Stimulated activated CD4-positive, alpha-beta T cell treated with anti-CD3 and anti-CD28 coated beads, TNF-alpha, amount 100 ng/mL, for 48 hours (primary cell): ENCODE results near the gene MORC1.

ENCODE experiments used
- DNase-seq, 3 donors: peaks; one replicate each; pipeline ENCODE4 v3.0.0-alpha.2; 2020; ENCODE audit warnings: low read depth in 3 of 3

Gene MORC1

DNA sequence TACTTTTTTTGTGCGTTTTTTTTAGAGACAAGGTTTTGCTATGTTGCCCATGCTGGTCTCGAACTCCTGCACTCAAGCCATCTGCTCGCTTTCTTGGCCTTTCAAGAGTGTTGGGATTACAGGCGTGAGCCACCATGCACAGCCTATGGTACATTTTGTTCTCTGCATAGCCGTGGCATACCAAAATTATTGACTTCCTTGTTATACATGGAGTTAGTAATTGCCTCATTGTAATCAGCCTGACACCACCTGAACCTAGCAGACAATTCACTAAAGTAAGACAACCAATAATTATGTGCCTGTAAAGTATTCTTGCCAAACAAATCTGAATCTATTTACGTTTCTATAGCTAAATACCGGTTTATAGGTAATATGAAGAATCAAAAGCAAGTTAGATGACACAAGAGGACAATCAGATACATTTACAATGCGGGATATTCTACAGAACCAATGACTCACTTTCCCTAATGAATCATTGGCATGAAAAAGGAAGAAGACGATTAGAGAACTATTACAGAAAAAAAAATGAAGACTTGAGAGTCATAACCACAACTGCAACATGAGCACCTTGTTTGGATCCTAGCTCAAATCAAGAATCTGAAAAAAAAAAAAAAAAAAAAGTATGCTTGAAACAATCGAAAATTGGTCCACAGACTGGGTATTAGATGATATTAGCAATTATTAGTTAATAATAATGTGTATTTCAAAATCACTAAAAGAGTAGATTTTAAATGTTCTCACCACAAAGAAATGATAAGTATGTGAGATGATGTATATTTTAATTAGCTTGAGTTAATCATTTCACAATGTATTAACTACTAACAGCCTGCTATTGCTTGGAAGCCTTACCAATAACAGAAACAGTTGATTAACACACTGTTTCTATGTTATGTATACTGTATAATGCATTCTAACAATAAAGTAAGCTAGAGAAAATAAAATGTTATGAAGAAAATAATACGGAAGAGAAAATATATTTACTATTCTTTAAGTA lies 171.3 kb downstream of the MORC1 start:
- no peak for DNase-seq

DNA sequence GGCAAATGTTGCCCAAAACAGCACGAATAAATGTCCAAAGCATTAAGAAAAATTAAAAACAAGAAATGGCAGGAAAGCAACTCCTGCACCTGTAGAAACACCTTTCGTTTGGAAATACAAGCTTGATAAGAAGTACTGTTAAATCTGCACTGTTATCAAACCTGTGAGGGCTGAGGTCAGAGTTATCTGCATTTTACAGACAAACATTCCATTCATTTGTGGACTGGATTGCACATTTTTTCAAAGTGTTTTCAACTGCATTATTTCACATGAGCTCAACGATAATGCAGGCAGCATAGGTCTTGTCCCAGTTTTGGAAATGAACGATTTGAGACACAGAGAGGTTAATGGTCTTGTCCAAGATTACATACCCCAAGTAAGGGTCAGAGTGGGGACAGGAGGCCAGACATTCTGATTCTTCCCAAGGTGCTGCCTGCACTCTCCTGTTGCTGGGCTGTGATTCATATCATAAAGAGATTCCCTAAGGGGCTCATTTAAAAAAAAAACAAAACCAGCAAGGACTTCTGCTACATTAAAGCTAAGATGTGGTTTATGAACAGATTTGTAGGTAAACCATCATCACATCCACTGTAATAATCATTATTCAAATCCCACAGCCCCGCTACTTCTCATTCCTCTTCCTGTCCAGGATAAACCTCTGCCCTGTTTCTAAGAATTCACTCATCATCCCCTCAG lies 177.2 kb downstream of the MORC1 start:
- DNase-seq: no peak

GRCh38 chr3:108940166-108940565 lies 177.8 kb downstream of the MORC1 start:
- DNase-seq: no peak

DNA sequence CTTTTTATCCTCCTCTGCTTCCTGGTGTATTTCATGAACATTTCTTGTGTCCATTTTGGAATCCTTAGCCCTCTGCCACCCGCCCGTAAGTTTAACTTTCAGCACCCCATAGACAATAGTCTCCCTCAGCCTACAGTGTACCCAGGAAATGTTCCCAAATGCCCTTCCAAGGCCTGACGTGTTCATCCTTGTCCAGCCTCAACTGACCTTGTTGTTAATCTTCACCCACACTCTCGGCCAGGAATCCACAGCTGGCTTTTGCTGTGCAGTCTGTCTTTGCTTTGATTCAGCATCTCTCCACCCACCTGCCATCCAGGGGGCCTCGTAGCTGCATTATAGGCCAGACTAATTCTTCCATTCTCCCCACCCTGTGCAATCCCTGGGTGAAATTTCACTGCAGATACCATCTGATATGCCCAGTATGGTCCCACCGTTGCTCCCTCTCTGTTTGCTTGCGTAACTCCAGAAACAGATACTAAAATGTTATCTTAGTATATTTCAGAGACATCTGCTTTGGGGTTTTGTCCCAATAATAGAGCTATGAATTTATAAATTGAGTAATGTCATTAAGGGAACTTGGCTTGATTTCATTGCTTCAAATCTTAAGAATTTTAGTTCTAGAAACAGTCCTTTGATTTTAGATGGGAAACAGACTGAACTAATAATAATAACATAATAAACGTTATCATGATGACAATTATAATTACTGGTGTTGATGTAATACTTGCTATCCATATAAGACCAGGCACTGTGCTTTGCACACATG lies 180.8 kb downstream of the MORC1 start:
- no peak for DNase-seq

- no peak for DNase-seq
Measured at GRCh38 chr3:108931035-108931434, 186.9 kb downstream of the MORC1 start.

- DNase-seq: no peak
Measured at GRCh38 chr3:108918866-108919265, 199.1 kb downstream of the MORC1 start.

GRCh38 chr3:108914774-108915641 lies 202.9 kb downstream of the MORC1 start:
- DNase-seq: peak; percentile 39 to 51 (median 51)

DNA sequence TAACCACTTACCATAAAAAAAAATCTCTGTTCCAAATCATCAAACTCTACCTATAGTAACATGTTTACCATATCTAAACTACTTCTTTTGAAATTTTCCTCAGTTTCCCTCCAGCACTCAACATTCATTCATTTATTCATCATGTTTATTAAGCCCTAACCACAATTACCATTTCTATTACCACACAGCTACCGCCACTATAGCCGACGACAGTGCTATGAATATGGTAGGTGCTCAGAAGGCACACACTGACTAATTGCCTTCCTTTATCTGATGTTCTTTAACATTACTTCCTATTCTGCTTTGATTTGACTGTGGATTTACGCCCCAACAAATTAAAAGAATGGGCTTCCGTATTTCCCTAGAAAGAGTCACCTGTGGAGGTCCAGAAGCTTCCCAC lies 208.1 kb downstream of the MORC1 start:
- no peak for DNase-seq
